A549 (cell line): ENCODE results near the gene CCR3. TPM values are rescaled to one million over a fixed set of nuclear protein-coding genes. Genes with fewer than 3 reads are reported as not detected.

Experiments
- ATAC-seq, 2 experiments: fragments of 200-7000 bp in 1 of 2; fragments of >200 bp in 1 of 2; cut with Nextera tagmentation in 1 of 2; cut with Tn5 transposase in 1 of 2; 3 replicates each; pipeline versions ENCODE4 v1.8.0 to v1.9.1; 2018 to 2020; ENCODE audit warnings: mild to moderate bottlenecking in 1 of 2, moderate library complexity in 1 of 2
- CTCF ChIA-PET: fragments of 300-600 bp; sonication (Branson Sonifier 250); formaldehyde crosslinking; extraction: SDS; loops from one replicate; lab custom pipeline; 2021; ENCODE audit warnings: antibody characterized with exemption, inconsistent platforms; lab: Yijun Ruan, JAX
- POLR2A ChIA-PET: fragments of 350-600 bp; formaldehyde crosslinking; extraction: SDS; loops from one replicate; lab custom pipeline; 2021; ENCODE audit warnings: antibody characterized with exemption, inconsistent platforms; lab: Yijun Ruan, JAX
- DNase-seq, 2 experiments: peaks; one replicate each; pipeline versions ENCODE4 v3.0.0 to v3.0.0-alpha.2; 2011 to 2016; ENCODE audit warnings: low read depth in 1 of 2, low spot score in 1 of 2
- FAIRE-seq: peaks from 2 replicates; lab custom pipeline; 2011; peaks lifted over from hg19 to GRCh38; lab: Jason Lieb, UNC
- H3K27ac ChIP-seq, 2 experiments: fragments of >200 bp; sonication (Bioruptor Twin); formaldehyde crosslinking; 3 replicates each; pipeline ENCODE4 v1.5.1; 2016 to 2017
- H3K4me1 ChIP-seq: fragments of >200 bp; sonication (Bioruptor Twin); formaldehyde crosslinking; 3 replicates; pipeline ENCODE4 v1.6.1; 2016
- H3K4me2 ChIP-seq: fragments of >200 bp; sonication (Bioruptor Twin); formaldehyde crosslinking; 3 replicates; pipeline ENCODE4 v1.6.1; 2016
- H3K4me3 ChIP-seq: fragments of >200 bp; sonication (Bioruptor Twin); formaldehyde crosslinking; 3 replicates; pipeline ENCODE4 v1.5.1; 2016
- H3K9me3 ChIP-seq: fragments of >200 bp; sonication (Bioruptor Twin); formaldehyde crosslinking; 3 replicates; pipeline ENCODE4 v1.6.1; 2016
- BCL3 ChIP-seq: fragments of >200 bp; sonication (Bioruptor Twin); formaldehyde crosslinking; IDR thresholded peaks from 3 replicates; pipeline ENCODE4 v1.6.1; 2016
- CHD2 ChIP-seq: fragments of 150-350 bp; IDR thresholded peaks from 2 replicates; pipeline ENCODE4 v1.6.1; 2014; ENCODE audit warnings: low read length; ENCODE audit not compliant: partially characterized antibody
- EHF ChIP-seq: fragments of 250-450 bp; sonication (Bioruptor Pico); IDR thresholded peaks from 2 replicates; pipeline ENCODE4 v1.5.0; 2020; ENCODE audit warnings: mild to moderate bottlenecking
- EHMT2 ChIP-seq: fragments of 200-600 bp; sonication (generic); IDR thresholded peaks from 2 replicates; pipeline ENCODE4 v1.6.1; 2016; ENCODE audit warnings: antibody characterized with exemption, low read depth, mild to moderate bottlenecking, moderate library complexity
- EP300 ChIP-seq, 2 experiments: fragments of >200 bp; sonication (Bioruptor Twin); formaldehyde crosslinking; IDR thresholded peaks; 2 replicates in 1 of 2; 3 replicates in 1 of 2; pipeline ENCODE4 v1.6.1; 2016 to 2017
- ESRRA ChIP-seq: fragments of 150-350 bp; IDR thresholded peaks from 2 replicates; pipeline ENCODE4 v1.6.1; 2014; ENCODE audit warnings: mild to moderate bottlenecking, low read length, borderline replicate concordance
- FOSB ChIP-seq: fragments of 250-450 bp; sonication (Bioruptor Pico); IDR thresholded peaks from 2 replicates; pipeline ENCODE4 v1.5.0; 2020; ENCODE audit warnings: mild to moderate bottlenecking, moderate library complexity
- GATA3 ChIP-seq: IDR thresholded peaks from 2 replicates; pipeline ENCODE4 v1.6.1; 2012; ENCODE audit warnings: borderline replicate concordance
- HES2 ChIP-seq: fragments of >200 bp; sonication (Bioruptor Twin); formaldehyde crosslinking; IDR thresholded peaks from 2 replicates; pipeline ENCODE4 v1.6.1; 2016
- HOXA7 ChIP-seq: fragments of 250-450 bp; sonication (Bioruptor Pico); IDR thresholded peaks from 2 replicates; pipeline ENCODE4 v1.5.0; 2020; ENCODE audit warnings: mild to moderate bottlenecking, moderate library complexity
- HOXB13 ChIP-seq: fragments of 250-450 bp; sonication (Bioruptor Pico); IDR thresholded peaks from 2 replicates; pipeline ENCODE4 v1.5.0; 2020; ENCODE audit warnings: low read depth, mild to moderate bottlenecking, moderate library complexity
- HOXB5 ChIP-seq: fragments of 250-450 bp; sonication (Bioruptor Pico); IDR thresholded peaks from 2 replicates; pipeline ENCODE4 v1.5.0; 2020; ENCODE audit warnings: mild to moderate bottlenecking, moderate library complexity
- MAFK ChIP-seq: fragments of 450-650 bp; IDR thresholded peaks from 2 replicates; pipeline ENCODE4 v1.6.1; 2014; ENCODE audit not compliant: partially characterized antibody
- MYC ChIP-seq: IDR thresholded peaks from 2 replicates; pipeline ENCODE4 v1.6.1; 2012; ENCODE audit warnings: mild to moderate bottlenecking, inconsistent platforms, low read length, improper control_type of control experiment, borderline replicate concordance
- NFE2L2 ChIP-seq: fragments of 150-350 bp; conservative IDR thresholded peaks from 2 replicates; pipeline ENCODE4 v1.6.1; 2014; ENCODE audit warnings: low read length
- NPAS2 ChIP-seq: fragments of 250-450 bp; sonication (Bioruptor Pico); IDR thresholded peaks from 2 replicates; pipeline ENCODE4 v1.8.0; 2022; ENCODE audit warnings: mild to moderate bottlenecking, moderate library complexity, borderline replicate concordance
- PHF8 ChIP-seq: fragments of 200-600 bp; sonication (generic); IDR thresholded peaks from 2 replicates; pipeline ENCODE4 v1.6.1; 2016; ENCODE audit warnings: low read depth, mild to moderate bottlenecking, antibody characterized with exemption, moderate library complexity, borderline replicate concordance
- POLR2AphosphoS2 ChIP-seq: conservative IDR thresholded peaks from 2 replicates; pipeline ENCODE4 v1.6.1; 2012; ENCODE audit warnings: low read length, improper control_type of control experiment, inconsistent platforms
- RAD21 ChIP-seq, 2 experiments: fragments of >200 bp in 1 of 2; sonication (Bioruptor Twin) in 1 of 2; formaldehyde crosslinking in 1 of 2; IDR thresholded peaks in 1 of 2; conservative IDR thresholded peaks in 1 of 2; 2 replicates in 1 of 2; 3 replicates in 1 of 2; pipeline ENCODE4 v1.6.1; 2012 to 2018; ENCODE audit warnings: inconsistent platforms in 1 of 2
- RCOR1 ChIP-seq: fragments of 150-350 bp; IDR thresholded peaks from 2 replicates; pipeline ENCODE4 v1.6.1; 2014; ENCODE audit warnings: antibody characterized with exemption, low read length, low read depth
- RFX5 ChIP-seq: fragments of 450-650 bp; IDR thresholded peaks from 2 replicates; pipeline ENCODE4 v1.7.1; 2014; ENCODE audit warnings: antibody characterized with exemption, mild to moderate bottlenecking, moderate library complexity
- RNF2 ChIP-seq: fragments of 200-600 bp; sonication (generic); IDR thresholded peaks from 2 replicates; pipeline ENCODE4 v1.6.1; 2016; ENCODE audit warnings: low read depth, mild to moderate bottlenecking, antibody characterized with exemption, moderate library complexity, borderline replicate concordance
- SREBF2 ChIP-seq: fragments of 450-650 bp; IDR thresholded peaks from 2 replicates; pipeline ENCODE4 v1.6.1; 2014; ENCODE audit warnings: mild to moderate bottlenecking, moderate library complexity
- TP53 ChIP-seq: fragments of 250-450 bp; sonication (Bioruptor Pico); IDR thresholded peaks from 2 replicates; pipeline ENCODE4 v1.5.0; 2021; ENCODE audit warnings: mild to moderate bottlenecking, moderate library complexity
- ZNF302 ChIP-seq: fragments of 250-450 bp; sonication (Bioruptor Pico); IDR thresholded peaks from 2 replicates; pipeline ENCODE4 v1.9.0; 2021; ENCODE audit warnings: inconsistent platforms, mild to moderate bottlenecking, moderate library complexity
- ZSCAN20 ChIP-seq: fragments of 250-450 bp; sonication (Bioruptor Pico); IDR thresholded peaks from 2 replicates; pipeline ENCODE4 v1.8.0; 2022; ENCODE audit warnings: mild to moderate bottlenecking, moderate library complexity
- WGBS: methylation state at CpG from one replicate; pipeline ENCODE4 v1.1.6; 2017; ENCODE audit errors: missing lambda C conversion rate; 5-methylcytosine and 5-hydroxymethylcytosine counted together
- polyA plus RNA-seq, 4 experiments: library from polyadenylated mRNA; depleted of rRNA in 3 of 4; stranded (reverse); fragments of >200 nt; fragmentation: RNase III in 1 of 4; extraction: RNeasy Plus Mini Kit Qiagen cat#74134 plus additional on column Dnase treatment in 1 of 4; gene quantifications; 2 replicates in 3 of 4; 3 replicates in 1 of 4; pipeline ENCODE4 v1.2.3, GENCODE V29; 2011 to 2017
- TF ChIP-seq, protein P1 (sequence below): fragments of 200-600 bp; sonication (generic); IDR thresholded peaks from 2 replicates; pipeline ENCODE4 v1.6.1; 2016; ENCODE audit warnings: antibody characterized with exemption, mild to moderate bottlenecking, moderate library complexity
- TF ChIP-seq, protein P2 (sequence below): IDR thresholded peaks from 2 replicates; pipeline ENCODE4 v1.6.1; 2012

Gene CCR3
- polyA plus RNA-seq, 2 of the 4 experiments (the other 2 are of a cell fraction), result not detected

GRCh38 chr3:46276497-46277099 is 34.3 kb downstream of the CCR3 start:
- H3K4me3 ChIP-seq, result no peak overlapping the region
- no peak overlapping the region for H3K4me2 ChIP-seq
- TF ChIP-seq HOXB13 (CRISPR knock-in tag), result no peak
- TF ChIP-seq RAD21 (conservative IDR thresholded peaks at IDR 0.05 in 1 of 2, IDR thresholded peaks at IDR 0.05 in 1 of 2), result peak in 1 of 2 experiments; percentile 18; a peak in 1 of 5 replicates
- no peak for TF ChIP-seq ZNF302 (CRISPR knock-in tag)
- no peak for TF ChIP-seq ESRRA
- no peak for TF ChIP-seq EHF (CRISPR knock-in tag)
- 0% methylated on average over 6 of the region's 9 CpGs for WGBS
- ChIA-PET POLR2A (no interaction called here), CTCF (no interaction called here)
- ATAC-seq (peak in 1 of 2 experiments; percentile 64; a peak in 3 of 6 replicates), DNase-seq (peak; percentile 5 to 18), FAIRE-seq (no peak)
- H3K9me3 ChIP-seq, result no peaks in the 10 kb centered on the region
- H3K27ac ChIP-seq, result no peak overlapping the region
- H3K4me1 ChIP-seq, result no peaks in the 10 kb centered on the region

DNA sequence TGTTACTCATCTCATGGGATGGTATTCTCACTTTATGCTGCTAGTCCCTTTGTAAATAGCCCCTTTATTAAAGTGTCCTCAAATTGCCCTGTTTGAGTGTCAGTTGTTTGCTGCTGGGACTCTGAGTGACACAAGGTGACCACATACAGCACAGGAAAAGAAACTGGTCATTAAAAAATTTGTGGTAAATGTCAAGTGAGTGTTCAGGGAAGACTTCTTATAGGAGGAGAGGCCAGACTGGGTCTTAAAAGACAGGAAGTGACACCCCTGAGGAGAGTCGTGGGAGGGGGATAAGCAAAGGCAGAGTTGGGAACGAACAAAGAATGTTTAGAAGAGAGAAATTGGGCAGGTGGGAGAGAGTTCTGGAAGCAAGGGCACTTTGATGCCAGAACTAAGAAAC is 35.2 kb downstream of the CCR3 start:
- no peak for TF ChIP-seq RAD21 (conservative IDR thresholded peaks at IDR 0.05 in 1 of 2, IDR thresholded peaks at IDR 0.05 in 1 of 2)
- no peak for TF ChIP-seq HOXB5 (CRISPR knock-in tag)
- TF ChIP-seq CHD2, result no peak
- TF ChIP-seq ZSCAN20 (CRISPR knock-in tag), result no peak
- TF ChIP-seq TP53, result no peak
- no peak for TF ChIP-seq PHF8
- no peak for TF ChIP-seq HES2
- TF ChIP-seq SREBF2, result no peak
- no peak for TF ChIP-seq FOSB (CRISPR knock-in tag)
- H3K4me3 ChIP-seq, result no peak overlapping the region
- CTCF ChIA-PET, result no interaction called here
- FAIRE-seq (no peak), DNase-seq (no peak), ATAC-seq (no peak)
- POLR2A ChIA-PET, result no interaction called here
- H3K4me2 ChIP-seq, result no peak overlapping the region
- no peaks in the 10 kb centered on the region for H3K9me3 ChIP-seq
- no peak overlapping the region for H3K27ac ChIP-seq
- WGBS, result 3% methylated on average over 2 of the region's 2 CpGs
- H3K4me1 ChIP-seq, result no peaks in the 10 kb centered on the region

DNA sequence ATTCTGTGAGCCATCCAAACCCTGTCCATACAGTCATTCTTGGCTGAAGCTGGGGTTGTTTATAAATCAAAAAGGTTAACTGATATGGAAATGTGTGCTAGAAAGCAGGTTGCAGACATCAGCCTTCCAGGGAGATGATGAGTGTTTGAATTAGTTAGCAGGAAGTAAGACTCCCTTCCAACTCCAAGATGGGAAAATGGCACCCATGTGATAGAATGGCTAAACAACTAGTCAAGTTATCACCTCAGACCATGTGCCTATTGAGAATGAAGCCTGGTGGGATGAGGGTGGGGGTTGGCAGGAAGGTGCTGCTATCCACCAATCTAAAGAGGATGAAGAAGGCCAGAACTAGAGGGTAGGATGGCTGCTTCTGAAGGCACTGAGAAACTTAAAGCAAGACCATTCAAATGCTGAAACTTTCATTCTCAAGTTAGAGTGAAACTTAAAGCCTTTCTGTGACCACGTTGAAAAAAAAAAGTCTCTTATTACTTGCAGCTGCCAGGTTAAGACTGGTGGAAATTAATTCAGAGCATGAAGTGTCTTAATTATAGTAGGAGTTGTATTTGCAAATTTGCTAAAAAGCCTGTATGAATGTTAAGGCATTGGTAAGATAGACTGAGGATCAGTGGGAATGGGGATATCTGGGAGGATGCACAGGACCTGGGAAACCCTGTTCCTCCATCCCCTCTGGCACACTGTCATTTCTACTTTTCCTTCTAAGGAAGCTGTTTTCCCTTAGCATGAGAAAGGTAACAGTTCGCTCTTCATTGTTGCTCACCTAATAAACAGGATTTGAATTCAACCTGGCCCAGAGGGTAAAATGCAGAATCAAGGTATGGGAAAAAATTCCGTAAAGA is 36.8 kb downstream of the CCR3 start:
- FAIRE-seq (no peak), ATAC-seq (no peak)
- WGBS, result 11% methylated on average over 3 of the region's 3 CpGs

More for the DNA sequence above, 36.8 kb downstream of the CCR3 start:
- no peak for DNase-seq
- Histone ChIP-seq H3K4me3 (no peak overlapping the region), H3K4me1 (no peaks in the 10 kb centered on the region), H3K9me3 (no peaks in the 10 kb centered on the region), H3K4me2 (no peak overlapping the region), H3K27ac (no peak overlapping the region)
- no peak for TF ChIP-seq HOXA7 (CRISPR knock-in tag)
- no peak for TF ChIP-seq TP53
- no peak for TF ChIP-seq GATA3
- TF ChIP-seq, protein P1, sequence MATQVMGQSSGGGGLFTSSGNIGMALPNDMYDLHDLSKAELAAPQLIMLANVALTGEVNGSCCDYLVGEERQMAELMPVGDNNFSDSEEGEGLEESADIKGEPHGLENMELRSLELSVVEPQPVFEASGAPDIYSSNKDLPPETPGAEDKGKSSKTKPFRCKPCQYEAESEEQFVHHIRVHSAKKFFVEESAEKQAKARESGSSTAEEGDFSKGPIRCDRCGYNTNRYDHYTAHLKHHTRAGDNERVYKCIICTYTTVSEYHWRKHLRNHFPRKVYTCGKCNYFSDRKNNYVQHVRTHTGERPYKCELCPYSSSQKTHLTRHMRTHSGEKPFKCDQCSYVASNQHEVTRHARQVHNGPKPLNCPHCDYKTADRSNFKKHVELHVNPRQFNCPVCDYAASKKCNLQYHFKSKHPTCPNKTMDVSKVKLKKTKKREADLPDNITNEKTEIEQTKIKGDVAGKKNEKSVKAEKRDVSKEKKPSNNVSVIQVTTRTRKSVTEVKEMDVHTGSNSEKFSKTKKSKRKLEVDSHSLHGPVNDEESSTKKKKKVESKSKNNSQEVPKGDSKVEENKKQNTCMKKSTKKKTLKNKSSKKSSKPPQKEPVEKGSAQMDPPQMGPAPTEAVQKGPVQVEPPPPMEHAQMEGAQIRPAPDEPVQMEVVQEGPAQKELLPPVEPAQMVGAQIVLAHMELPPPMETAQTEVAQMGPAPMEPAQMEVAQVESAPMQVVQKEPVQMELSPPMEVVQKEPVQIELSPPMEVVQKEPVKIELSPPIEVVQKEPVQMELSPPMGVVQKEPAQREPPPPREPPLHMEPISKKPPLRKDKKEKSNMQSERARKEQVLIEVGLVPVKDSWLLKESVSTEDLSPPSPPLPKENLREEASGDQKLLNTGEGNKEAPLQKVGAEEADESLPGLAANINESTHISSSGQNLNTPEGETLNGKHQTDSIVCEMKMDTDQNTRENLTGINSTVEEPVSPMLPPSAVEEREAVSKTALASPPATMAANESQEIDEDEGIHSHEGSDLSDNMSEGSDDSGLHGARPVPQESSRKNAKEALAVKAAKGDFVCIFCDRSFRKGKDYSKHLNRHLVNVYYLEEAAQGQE, result no peak
- no peak for TF ChIP-seq RFX5
- no peak for TF ChIP-seq POLR2AphosphoS2
- no peak for TF ChIP-seq RCOR1
- TF ChIP-seq, protein P2, sequence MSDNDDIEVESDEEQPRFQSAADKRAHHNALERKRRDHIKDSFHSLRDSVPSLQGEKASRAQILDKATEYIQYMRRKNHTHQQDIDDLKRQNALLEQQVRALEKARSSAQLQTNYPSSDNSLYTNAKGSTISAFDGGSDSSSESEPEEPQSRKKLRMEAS, result no peak
- TF ChIP-seq EP300 (IDR thresholded peaks at IDR 0.05), result no peak
- no peak for TF ChIP-seq RNF2
- no peak for TF ChIP-seq HES2
- TF ChIP-seq MAFK, result no peak
- no peak for TF ChIP-seq EHMT2
- TF ChIP-seq NFE2L2, result no peak
- TF ChIP-seq ZSCAN20 (CRISPR knock-in tag), result no peak
- no peak for TF ChIP-seq NPAS2 (CRISPR knock-in tag)
- TF ChIP-seq BCL3, result no peak
- no peak for TF ChIP-seq MYC
- ChIA-PET POLR2A (no interaction called here), CTCF (no interaction called here)
